Keratinocyte (primary cell): Measurements from ENCODE around the gene S100A7. TPM values are rescaled to one million over a fixed set of nuclear protein-coding genes. Genes with fewer than 3 reads are reported as not detected.

ENCODE experiments used
- DNase-seq: peaks from one replicate; pipeline ENCODE4 v3.0.0-alpha.2; 2011; ENCODE audit warnings: low read depth, missing footprints, low spot score
- FAIRE-seq: peaks from 2 replicates; lab custom pipeline; 2011; peaks lifted over from hg19 to GRCh38; lab: Jason Lieb, UNC
- H2AFZ ChIP-seq: 2 replicates; pipeline ENCODE4 v1.6.0; 2012; ENCODE audit warnings: low read length, control low read depth, inconsistent platforms; ENCODE audit not compliant: control insufficient read depth
- H3K27ac ChIP-seq: 2 replicates; pipeline ENCODE4 v1.5.1; 2011; ENCODE audit warnings: low read length; ENCODE audit not compliant: control insufficient read depth, insufficient read depth
- H3K27me3 ChIP-seq: 3 replicates; pipeline ENCODE4 v1.6.0; 2011; ENCODE audit warnings: low read length; ENCODE audit not compliant: control insufficient read depth, insufficient read depth; ENCODE audit errors: extremely low read depth
- H3K36me3 ChIP-seq, 2 experiments: 2 replicates in 1 of 2; 3 replicates in 1 of 2; pipeline ENCODE4 v1.5.1; 2011; ENCODE audit warnings: low read length in 2 of 2, mild to moderate bottlenecking in 1 of 2; ENCODE audit not compliant: control insufficient read depth in 2 of 2, insufficient read depth in 2 of 2; ENCODE audit errors: extremely low read depth in 1 of 2
- H3K4me1 ChIP-seq: 3 replicates; pipeline ENCODE4 v1.5.1; 2011; ENCODE audit warnings: low read length; ENCODE audit not compliant: control insufficient read depth, insufficient read depth; ENCODE audit errors: extremely low read depth
- H3K4me2 ChIP-seq: 3 replicates; pipeline ENCODE4 v1.6.0; 2011; ENCODE audit warnings: low read depth, low read length; ENCODE audit not compliant: control insufficient read depth, insufficient read depth; ENCODE audit errors: extremely low read depth
- H3K4me3 ChIP-seq, 3 experiments: fragments of 200-600 bp in 1 of 3; sonication (generic) in 1 of 3; 2 replicates in 2 of 3; 3 replicates in 1 of 3; pipeline ENCODE4 v1.5.1; 2011 to 2016; ENCODE audit warnings: low read length in 3 of 3, mild to moderate bottlenecking in 3 of 3, control low read depth in 2 of 3, inconsistent platforms in 1 of 3, low read depth in 1 of 3, mixed read lengths in 1 of 3, mixed run types in 1 of 3, moderate library complexity in 1 of 3; ENCODE audit not compliant: control insufficient read depth in 2 of 3, insufficient read depth in 2 of 3; ENCODE audit errors: extremely low read depth in 1 of 3
- H3K79me2 ChIP-seq: 2 replicates; pipeline ENCODE4 v1.6.0; 2012; ENCODE audit warnings: low read length; ENCODE audit not compliant: control insufficient read depth, insufficient read depth
- H3K9ac ChIP-seq: 3 replicates; pipeline ENCODE4 v1.6.0; 2011; ENCODE audit warnings: low read length; ENCODE audit not compliant: control insufficient read depth, insufficient read depth; ENCODE audit errors: extremely low read depth
- H3K9me1 ChIP-seq: 3 replicates; pipeline ENCODE4 v1.6.0; 2011; ENCODE audit warnings: low read length; ENCODE audit not compliant: control insufficient read depth, insufficient read depth; ENCODE audit errors: extremely low read depth
- H3K9me3 ChIP-seq: 2 replicates; pipeline ENCODE4 v1.5.1; 2012; ENCODE audit warnings: low read depth, low read length; ENCODE audit not compliant: control insufficient read depth
- H4K20me1 ChIP-seq: 3 replicates; pipeline ENCODE4 v1.6.0; 2011; ENCODE audit warnings: low read length; ENCODE audit not compliant: control insufficient read depth, insufficient read depth; ENCODE audit errors: extremely low read depth
- EZH2 ChIP-seq: IDR thresholded peaks from one replicate; pipeline ENCODE4 v1.6.1; 2012; ENCODE audit warnings: inconsistent platforms, mild to moderate bottlenecking, low read length, moderate library complexity
- dilution Hi-C: fragments of 300-500 bp; cut with MboI; formaldehyde crosslinking; loops from one replicate; pipeline ENCODE4 v1.7.0; 2020; ENCODE audit warnings: low sequenced_read_pairs; ENCODE audit not compliant: extremely low pct_ligation_motif_present
- polyA plus RNA-seq, 5 experiments: library from polyadenylated mRNA; depleted of rRNA in 3 of 5; stranded (reverse) in 3 of 5; stranded (forward) in 1 of 5; unstranded in 1 of 5; fragments of >200 nt; gene quantifications; 1 replicate in 1 of 5; 2 replicates in 3 of 5; 3 replicates in 1 of 5; pipeline versions ENCODE4 v1.2.1 to v1.2.3, GENCODE V29; 2011 to 2012; ENCODE audit warnings: missing spikeins in 2 of 5, low read depth in 1 of 5, low replicate concordance in 1 of 5
- TF ChIP-seq, protein P1 (sequence below), 3 experiments: IDR thresholded peaks in 1 of 3; conservative IDR thresholded peaks in 1 of 3; optimal IDR thresholded peaks in 1 of 3; 2 replicates in 2 of 3; 3 replicates in 1 of 3; pipeline versions ENCODE3 to v1.5.1; 2011; ENCODE audit warnings: low read length in 3 of 3, mild to moderate bottlenecking in 3 of 3, moderate library complexity in 2 of 3, control low read depth in 1 of 3, inconsistent platforms in 1 of 3; ENCODE audit not compliant: insufficient read depth in 2 of 3; ENCODE audit errors: extremely low read depth in 1 of 3

S100A7 gene
- polyA plus RNA-seq, 1 donor (not counting 4 experiments of a cell fraction or from before 2014, with no cell fraction given): 31.2 TPM

DNA sequence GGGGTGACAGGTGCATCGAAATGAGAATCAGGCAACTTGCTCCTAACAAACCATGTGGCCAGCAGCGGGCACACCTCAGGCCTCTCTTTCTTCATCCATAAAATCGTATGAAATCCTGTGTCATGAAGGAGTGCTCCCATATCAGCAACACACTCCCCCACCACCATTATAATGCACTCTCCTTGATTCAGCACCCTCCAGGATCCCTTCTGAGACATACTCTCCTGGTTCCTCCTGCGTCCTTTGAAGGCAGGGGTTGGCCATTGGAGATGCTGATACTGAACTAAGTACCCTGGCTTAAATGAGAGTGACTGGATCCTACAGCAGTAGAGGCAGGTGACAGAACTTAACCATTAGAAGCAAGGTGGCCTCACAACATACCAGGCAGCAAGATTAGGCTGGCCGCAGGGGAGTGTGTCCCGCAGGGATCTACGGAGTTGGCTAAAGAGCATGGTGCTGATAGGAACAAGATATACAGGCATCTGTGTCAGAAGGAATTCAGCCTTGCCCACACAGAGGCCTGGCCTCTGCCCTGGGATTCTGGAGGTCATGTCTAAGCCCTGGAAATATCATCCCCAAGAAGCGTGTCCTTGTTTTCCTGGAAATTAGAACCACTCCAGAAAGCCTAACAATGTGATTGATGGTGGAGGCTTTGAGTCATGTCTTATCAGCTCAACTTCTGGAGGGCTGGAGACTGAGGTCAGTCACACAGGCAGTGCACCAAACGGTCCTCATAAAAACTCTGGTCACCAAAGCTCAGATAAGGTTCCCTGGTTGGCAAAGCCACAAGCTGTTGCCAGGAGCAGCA, 27.4 kb downstream of the S100A7 start:
- H3K4me1 ChIP-seq: peaks cover 7% of the 10 kb centered on the region
- H3K27ac ChIP-seq: no peak overlapping the region
- no peak overlapping the region for H3K4me3 ChIP-seq
- no peak overlapping the region for H3K4me2 ChIP-seq
- no peaks in the 10 kb centered on the region for H3K36me3 ChIP-seq
- no peaks in the 10 kb centered on the region for H3K79me2 ChIP-seq
- dilution Hi-C loops: no loop called here
- no peak overlapping the region for H2AFZ ChIP-seq
- DNase-seq (no peak), FAIRE-seq (no peak)
- no peaks in the 10 kb centered on the region for H3K9me1 ChIP-seq
- no peaks in the 10 kb centered on the region for H3K9me3 ChIP-seq
- H3K27me3 ChIP-seq: peaks cover 21% of the 10 kb centered on the region
- H3K9ac ChIP-seq: no peak overlapping the region
- H4K20me1 ChIP-seq: no peaks in the 10 kb centered on the region
- TF ChIP-seq, protein P1, sequence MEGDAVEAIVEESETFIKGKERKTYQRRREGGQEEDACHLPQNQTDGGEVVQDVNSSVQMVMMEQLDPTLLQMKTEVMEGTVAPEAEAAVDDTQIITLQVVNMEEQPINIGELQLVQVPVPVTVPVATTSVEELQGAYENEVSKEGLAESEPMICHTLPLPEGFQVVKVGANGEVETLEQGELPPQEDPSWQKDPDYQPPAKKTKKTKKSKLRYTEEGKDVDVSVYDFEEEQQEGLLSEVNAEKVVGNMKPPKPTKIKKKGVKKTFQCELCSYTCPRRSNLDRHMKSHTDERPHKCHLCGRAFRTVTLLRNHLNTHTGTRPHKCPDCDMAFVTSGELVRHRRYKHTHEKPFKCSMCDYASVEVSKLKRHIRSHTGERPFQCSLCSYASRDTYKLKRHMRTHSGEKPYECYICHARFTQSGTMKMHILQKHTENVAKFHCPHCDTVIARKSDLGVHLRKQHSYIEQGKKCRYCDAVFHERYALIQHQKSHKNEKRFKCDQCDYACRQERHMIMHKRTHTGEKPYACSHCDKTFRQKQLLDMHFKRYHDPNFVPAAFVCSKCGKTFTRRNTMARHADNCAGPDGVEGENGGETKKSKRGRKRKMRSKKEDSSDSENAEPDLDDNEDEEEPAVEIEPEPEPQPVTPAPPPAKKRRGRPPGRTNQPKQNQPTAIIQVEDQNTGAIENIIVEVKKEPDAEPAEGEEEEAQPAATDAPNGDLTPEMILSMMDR (optimal IDR thresholded peaks at IDR 0.05 in 1 of 3, IDR thresholded peaks at IDR 0.05 in 1 of 3, conservative IDR thresholded peaks at IDR 0.05 in 1 of 3; ENCODE audit: extremely low read depth in 1 of 3, insufficient read depth in 2 of 3, low read length in 3 of 3): no peak
- no peak for TF ChIP-seq EZH2

DNA sequence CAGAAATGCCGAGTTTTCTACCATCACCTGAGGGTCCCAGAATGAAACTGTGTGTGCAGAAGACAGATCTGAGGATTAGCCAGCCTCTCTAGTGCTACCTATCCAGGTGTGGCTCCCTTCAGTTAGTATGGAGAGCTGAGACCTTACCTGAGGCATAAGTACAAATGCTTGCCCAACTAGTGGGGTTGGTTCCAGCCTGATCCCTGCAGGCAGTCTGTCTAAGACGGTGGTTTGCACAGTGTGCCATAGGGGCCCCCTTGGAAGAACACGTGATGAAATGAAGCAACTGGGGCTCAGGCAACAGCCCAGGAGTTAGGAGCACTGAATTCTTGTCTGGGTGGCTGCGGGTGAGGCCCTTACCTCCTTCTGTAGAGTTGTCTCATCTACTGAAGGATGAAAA, 28.5 kb downstream of the S100A7 start:
- dilution Hi-C loops: no loop called here
- no peak for TF ChIP-seq EZH2
- TF ChIP-seq, protein P1 (optimal IDR thresholded peaks at IDR 0.05 in 1 of 3, IDR thresholded peaks at IDR 0.05 in 1 of 3, conservative IDR thresholded peaks at IDR 0.05 in 1 of 3; ENCODE audit: extremely low read depth in 1 of 3, insufficient read depth in 2 of 3, low read length in 3 of 3): no peak
- DNase-seq (no peak), FAIRE-seq (no peak)
- H3K9me3 ChIP-seq: no peaks in the 10 kb centered on the region
- H3K36me3 ChIP-seq: no peaks in the 10 kb centered on the region
- no peaks in the 10 kb centered on the region for H4K20me1 ChIP-seq
- H3K27me3 ChIP-seq: peaks cover 13% of the 10 kb centered on the region
- H3K27ac ChIP-seq: no peak overlapping the region
- no peak overlapping the region for H3K9ac ChIP-seq
- no peak overlapping the region for H2AFZ ChIP-seq
- H3K4me2 ChIP-seq: no peak overlapping the region
- no peak overlapping the region for H3K4me3 ChIP-seq
- H3K4me1 ChIP-seq: peaks cover 7% of the 10 kb centered on the region
- H3K79me2 ChIP-seq: no peaks in the 10 kb centered on the region
- no peaks in the 10 kb centered on the region for H3K9me1 ChIP-seq
